Measurements from ENCODE around the gene ZNF740.

Gene ZNF740

GRCh38 chr12:53226815-53227214 is 46.3 kb downstream of the ZNF740 start:
- no peak for DNase-seq (ENCODE audit: low read depth)
- TF ChIP-seq, protein P1, sequence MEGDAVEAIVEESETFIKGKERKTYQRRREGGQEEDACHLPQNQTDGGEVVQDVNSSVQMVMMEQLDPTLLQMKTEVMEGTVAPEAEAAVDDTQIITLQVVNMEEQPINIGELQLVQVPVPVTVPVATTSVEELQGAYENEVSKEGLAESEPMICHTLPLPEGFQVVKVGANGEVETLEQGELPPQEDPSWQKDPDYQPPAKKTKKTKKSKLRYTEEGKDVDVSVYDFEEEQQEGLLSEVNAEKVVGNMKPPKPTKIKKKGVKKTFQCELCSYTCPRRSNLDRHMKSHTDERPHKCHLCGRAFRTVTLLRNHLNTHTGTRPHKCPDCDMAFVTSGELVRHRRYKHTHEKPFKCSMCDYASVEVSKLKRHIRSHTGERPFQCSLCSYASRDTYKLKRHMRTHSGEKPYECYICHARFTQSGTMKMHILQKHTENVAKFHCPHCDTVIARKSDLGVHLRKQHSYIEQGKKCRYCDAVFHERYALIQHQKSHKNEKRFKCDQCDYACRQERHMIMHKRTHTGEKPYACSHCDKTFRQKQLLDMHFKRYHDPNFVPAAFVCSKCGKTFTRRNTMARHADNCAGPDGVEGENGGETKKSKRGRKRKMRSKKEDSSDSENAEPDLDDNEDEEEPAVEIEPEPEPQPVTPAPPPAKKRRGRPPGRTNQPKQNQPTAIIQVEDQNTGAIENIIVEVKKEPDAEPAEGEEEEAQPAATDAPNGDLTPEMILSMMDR (IDR thresholded peaks at IDR 0.05; ENCODE audit: low read depth, low read length, missing control alignments), result no peak
- no peak overlapping the region for H3K4me3 ChIP-seq (ENCODE audit: low read depth, low read length)

DNA sequence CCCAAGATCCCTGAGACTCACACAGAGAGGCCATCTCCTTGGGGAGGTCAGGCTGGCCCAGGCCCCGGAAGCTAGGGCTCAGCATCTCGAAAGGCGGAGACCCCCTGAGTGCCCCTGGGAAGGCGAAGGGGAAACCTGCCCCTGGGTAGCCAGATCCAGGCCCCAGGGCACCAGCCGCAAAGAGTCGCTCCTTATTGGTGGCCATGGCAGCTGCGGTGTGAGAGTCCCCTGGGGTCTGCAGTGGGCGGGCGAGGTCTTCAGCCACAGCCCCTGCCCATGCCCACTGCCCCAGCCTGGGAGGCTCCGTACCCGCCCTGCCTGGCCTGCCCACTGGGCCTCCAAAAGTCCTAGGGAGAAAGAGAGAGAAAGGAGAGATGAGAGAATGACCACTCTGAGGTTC is 46.8 kb downstream of the ZNF740 start:
- TF ChIP-seq, protein P1 (IDR thresholded peaks at IDR 0.05; ENCODE audit: low read depth, low read length, missing control alignments), result no peak
- no peak overlapping the region for H3K4me3 ChIP-seq (ENCODE audit: low read depth, low read length)

GRCh38 chr12:53227836-53228235 is 47.3 kb downstream of the ZNF740 start:
- DNase-seq (ENCODE audit: low read depth), result no peak
- TF ChIP-seq, protein P1 (IDR thresholded peaks at IDR 0.05; ENCODE audit: low read depth, low read length, missing control alignments), result no peak

More for the DNA sequence above, 46.8 kb downstream of the ZNF740 start:
- DNase-seq (ENCODE audit: low read depth), result no peak

GRCh38 chr12:53229454-53229853 is 48.9 kb downstream of the ZNF740 start:
- H3K4me3 ChIP-seq (ENCODE audit: low read depth, low read length), result no peak overlapping the region
- DNase-seq (ENCODE audit: low read depth), result no peak
- TF ChIP-seq, protein P1 (IDR thresholded peaks at IDR 0.05; ENCODE audit: low read depth, low read length, missing control alignments), result no peak

More at GRCh38 chr12:53227836-53228235, 47.3 kb downstream of the ZNF740 start:
- no peak overlapping the region for H3K4me3 ChIP-seq (ENCODE audit: low read depth, low read length)

GRCh38 chr12:53230108-53230845 is 49.8 kb downstream of the ZNF740 start:
- no peak overlapping the region for H3K4me3 ChIP-seq (ENCODE audit: low read depth, low read length)
- no peak for DNase-seq (ENCODE audit: low read depth)
- TF ChIP-seq, protein P1 (IDR thresholded peaks at IDR 0.05; ENCODE audit: low read depth, low read length, missing control alignments), result no peak

DNA sequence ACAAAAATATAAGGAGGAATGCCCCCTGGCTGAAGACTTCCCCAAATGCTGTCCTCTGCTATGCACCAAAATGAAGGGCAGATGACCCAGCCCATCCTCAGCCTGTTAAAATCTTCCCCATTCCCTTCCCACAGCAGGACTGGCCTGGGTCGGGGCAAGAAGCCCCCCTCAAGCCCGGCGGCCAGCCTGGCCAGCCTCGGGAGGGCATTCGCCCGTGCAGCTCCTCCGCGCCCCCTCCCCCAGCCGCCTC is 51.1 kb downstream of the ZNF740 start:
- H3K4me3 ChIP-seq (ENCODE audit: low read depth, low read length), result peak overlapping the region; percentile 52
- no peak for DNase-seq (ENCODE audit: low read depth)
- TF ChIP-seq, protein P1 (IDR thresholded peaks at IDR 0.05; ENCODE audit: low read depth, low read length, missing control alignments), result no peak
